Stimulated activated CD4-positive, alpha-beta T cell treated with anti-CD3 and anti-CD28 coated beads, TNF-alpha, amount 100 ng/mL, for 48 hours (primary cell): ENCODE measurements around the gene CCDC171.

ENCODE experiments used
- DNase-seq, 3 donors: peaks; one replicate each; pipeline ENCODE4 v3.0.0-alpha.2; 2020; ENCODE audit warnings: low read depth in 3 of 3

The CCDC171 gene

DNA sequence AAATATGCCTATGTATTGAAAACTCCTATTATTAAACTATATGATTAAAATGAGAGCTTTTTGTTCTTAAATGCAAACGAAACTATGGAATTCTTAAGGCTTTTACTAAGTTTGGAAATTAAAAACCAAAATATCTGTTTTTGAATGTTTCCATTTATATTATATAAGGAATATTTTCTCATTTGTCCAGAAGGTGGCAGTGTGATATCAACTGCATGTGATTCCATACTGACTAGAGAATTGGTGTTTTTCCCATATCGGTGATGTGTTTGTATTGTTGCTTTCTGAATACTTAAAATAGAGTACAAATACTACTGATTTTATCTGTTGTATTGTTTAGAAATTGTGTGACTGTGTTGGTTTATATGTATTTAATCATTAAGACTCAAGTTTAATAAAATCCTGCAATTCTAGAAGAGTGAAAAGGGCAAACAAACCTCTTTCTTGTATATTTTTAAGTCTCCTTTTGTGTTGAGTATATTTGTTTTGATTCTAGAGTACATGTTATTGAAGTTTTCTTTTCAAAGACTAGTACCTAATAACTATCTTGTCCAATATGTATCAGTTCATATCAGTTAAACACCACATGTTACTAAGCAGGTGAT is 320.8 kb downstream of the CCDC171 start:
- no peak for DNase-seq

DNA sequence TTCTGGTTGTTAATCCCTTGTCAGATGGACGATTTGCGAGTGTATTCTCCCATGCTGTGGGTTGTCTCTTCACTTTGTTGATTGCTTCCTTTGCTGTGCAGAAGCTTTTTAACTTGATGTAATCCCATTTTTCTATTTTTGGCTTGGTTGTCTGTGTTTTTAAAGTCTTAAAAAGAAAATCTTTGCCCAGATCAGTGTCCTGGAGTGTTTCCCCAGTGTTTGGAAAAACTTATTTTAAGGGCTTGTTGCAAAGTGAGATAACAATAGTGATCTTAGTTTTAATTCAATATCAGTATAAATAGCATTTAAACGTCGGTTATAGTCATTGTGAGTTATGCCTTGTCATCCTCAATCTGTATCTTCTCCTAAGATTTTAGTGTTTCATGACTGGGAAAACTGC is 329.5 kb downstream of the CCDC171 start:
- DNase-seq, result no peak

DNA sequence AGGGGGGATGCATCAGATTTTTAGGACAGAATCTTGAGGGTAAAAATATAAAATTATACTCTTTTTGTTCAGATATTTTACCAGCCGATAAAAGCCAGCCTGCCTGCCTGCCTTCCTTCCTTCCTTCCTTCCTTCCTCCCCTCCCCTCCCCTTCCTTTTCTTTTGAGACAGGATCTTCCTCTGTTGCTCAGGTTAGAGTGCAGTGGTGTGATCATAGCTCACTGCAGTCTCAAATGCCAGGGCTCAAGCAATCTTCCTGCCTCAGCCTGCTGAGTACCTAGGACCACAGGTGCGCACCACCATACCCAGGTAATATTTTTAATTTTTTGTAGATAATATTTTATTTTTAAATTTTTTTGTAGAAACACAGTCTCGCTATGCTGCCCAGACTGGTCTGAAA is 330.0 kb downstream of the CCDC171 start:
- no peak for DNase-seq

DNA sequence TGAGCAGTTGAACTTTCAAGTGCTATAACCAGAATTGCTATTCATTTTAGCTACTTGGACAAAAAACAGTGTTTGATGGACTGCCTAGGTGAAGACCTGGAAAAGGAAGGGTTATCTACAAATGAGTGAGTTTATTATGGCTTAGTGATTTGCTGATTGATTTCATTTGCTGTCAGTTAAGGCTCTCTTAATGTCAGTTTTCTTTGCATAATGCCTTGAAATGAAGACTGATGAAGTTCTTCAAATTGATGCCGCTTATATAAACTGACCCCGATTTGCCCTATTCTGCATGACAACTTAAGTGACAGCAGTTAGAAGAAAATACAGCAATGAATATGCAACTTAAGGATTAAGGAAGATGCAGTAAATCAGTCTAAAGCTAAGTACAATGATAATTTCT is 332.6 kb downstream of the CCDC171 start:
- no peak for DNase-seq

DNA sequence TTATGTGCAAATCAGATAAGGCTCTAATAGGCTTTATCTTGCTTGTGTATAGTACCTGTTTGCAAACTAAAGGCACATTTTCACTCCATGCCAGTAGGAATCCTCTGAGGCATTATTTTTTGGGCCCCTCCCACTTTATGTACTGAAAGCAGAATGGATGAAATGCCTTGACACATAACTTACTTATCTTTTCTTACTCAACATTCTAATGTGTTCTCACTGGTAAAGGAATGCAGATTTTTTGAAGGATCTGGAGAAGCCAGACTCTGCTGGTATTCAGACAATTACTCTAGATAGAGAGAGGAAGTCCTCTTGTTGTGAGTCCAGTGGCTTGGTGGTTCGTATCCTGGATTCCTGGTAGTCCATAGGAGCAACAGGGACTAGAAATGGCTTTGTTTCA is 336.7 kb downstream of the CCDC171 start:
- DNase-seq, result no peak

DNA sequence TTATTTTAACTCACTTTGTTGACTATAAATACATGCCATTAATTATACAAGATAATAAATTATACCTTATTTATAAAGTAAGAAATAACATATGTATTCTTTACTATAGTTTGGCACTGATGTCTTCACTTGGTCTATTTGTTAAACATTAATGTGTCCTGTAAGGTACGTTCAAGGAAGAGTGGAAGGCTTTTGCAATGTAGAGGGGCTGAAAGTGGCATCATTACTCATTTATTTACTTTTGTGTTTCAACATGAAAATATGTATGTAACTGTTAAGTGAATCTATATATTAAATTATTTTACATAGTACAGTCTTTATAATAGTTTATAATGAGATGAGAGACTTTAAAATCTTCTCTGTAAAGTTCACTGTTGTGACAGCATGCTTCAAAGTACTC is 348.7 kb downstream of the CCDC171 start:
- no peak for DNase-seq

DNA sequence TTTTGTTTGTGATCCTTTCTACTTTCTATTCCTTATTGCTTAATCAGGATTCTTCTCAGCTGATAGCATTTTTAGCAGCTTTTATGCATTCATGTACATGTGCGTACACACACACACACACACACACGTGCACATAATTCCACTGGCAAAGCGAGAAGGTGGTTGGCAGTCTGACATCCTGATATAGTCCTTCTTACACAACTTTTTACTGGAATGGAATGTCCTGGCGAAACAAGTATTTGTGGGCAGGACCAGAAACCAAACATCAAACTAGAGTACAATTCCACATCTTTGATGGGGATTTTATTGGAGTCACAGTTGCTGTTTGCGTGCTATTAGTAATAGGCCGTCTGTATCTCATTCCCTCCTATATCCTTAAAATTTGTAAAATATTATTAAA is 356.5 kb downstream of the CCDC171 start:
- no peak for DNase-seq

DNA sequence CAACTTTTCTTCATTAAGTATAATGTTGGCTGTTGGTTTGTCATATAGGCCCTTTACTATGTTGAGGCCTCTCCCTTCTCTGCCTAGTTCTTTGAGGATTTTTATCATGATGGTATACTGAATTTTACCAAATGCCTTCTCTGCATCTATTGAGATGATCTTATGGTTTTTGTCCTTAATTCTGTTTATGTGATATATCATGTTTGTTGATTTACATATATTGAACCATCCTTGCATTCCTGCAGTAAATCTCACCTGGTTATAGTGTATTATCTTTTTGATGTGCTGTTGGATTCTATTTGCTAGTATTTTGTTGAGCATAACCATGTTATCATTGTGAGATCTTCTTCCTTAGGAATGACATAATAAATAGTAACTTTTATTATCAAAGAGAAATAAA is 362.9 kb downstream of the CCDC171 start:
- DNase-seq, result no peak

DNA sequence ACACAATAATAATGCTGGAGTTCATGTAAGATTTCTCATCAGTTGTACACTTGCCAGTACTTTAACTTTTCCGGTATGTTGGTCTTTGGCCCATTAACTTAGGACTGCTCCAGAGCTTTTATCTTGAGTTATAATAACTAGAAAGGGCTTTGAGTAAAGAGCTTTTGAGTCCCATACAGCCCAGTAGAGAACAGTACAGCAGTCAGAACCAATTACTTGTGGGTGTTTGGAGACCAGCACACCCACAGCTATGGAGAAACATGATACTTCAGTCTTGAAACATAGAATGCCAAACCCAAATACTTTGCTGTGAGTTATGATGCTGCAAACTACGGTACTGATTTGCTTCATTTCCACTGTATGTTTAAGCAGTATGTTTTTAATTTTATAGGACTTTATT is 374.3 kb downstream of the CCDC171 start:
- DNase-seq, result no peak

DNA sequence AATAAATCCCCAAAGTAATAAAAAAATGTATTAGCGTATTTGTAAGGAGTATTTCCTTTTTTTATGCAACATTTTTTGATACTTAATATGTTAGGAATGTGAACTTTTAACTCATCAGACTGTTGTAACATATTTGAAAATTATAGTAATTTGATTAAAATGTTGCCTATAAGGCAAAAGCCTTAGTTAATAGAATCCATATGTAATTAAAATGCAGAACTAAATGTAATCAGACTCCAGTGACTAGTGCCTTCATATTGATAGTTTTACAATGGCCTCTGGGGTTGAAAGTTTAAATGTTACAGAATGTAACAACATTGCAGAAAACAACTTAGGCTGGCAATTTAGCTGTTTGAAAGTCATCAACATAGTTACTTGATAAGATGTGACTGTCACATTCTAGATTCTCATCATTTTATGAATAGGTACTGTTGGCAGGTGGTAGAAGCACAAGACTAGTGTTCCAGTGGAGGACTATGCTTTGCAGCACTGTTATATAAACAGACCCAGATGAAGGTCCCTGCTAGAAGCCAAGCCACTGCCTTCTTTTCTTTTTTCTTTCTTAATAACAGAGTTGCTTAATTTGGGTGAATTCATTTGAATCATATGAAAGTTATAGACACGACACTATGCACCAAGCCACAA is 382.9 kb downstream of the CCDC171 start:
- no peak for DNase-seq

DNA sequence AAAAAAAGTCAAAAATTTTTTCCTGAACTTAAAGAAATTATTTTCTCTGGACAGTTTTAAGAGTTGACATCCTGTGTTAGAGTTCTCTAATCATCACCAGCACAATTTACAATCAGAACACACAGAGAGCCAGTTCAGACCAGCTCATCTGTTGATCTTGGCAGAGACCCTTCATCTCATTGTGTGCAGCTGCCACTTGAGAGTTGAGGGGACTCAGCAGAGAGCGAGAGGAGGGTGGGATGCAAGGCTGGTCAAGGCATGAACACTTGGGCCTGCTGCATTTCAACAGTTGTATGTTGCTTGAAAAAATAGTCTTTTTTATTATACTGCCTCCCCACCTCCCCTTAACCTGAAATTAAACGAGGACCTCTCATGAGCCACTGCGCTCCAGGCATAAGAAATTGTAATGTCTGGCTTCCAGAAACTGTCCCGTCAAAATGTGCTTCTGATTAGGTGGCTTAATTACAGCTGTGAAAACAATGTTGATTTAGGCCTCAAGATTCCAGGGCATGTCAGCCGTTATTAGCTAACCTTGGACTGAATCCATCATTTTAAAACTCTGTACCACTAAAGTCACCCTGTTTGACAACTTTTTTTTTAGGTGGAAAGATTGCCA is 383.6 kb downstream of the CCDC171 start:
- DNase-seq, result no peak

DNA sequence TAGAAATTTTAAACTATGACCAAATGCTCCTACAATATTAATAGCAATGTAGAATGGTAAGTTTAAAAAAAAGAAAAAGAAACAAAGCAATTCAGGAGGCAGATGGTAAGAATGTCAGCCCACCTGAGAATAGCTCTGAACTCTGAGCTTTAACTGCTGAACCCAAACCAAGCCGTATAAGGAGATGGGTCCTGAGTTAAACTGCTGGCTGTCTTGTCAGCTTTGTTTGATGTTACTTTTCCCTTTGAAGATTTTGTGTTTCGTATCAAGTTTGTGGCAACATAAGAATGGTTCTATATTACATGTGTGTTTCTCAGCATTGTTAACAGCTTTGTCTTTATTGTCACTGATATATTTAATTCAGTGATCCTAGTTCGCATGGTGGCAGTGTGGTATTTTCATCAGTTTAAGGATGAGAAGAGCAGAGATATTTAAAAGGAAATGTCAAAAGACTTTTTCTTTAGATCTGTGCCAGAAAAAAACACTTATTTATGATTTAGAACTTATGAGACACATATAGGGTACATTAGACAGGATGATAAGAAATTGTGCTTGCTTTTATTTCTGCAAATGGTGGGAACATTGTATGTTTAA is 390.1 kb downstream of the CCDC171 start:
- no peak for DNase-seq

DNA sequence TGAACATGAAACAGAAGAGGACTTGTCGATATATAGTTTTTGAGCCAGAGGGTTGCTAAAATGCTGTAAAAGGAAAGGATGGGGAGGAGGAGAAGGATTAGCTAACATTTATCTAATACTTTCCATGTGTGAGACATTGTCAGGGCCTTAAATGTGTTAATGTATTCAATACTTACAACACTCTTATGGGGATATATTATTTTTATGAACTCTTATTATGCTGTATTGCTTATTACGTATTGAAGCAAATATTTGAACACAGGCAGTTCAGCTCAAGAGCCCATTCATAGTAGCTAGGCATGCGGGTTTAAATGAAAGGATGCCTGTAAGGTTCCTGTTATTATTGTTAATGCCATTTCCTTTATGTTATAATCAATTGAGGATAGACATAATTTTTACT is 391.5 kb downstream of the CCDC171 start:
- DNase-seq, result no peak

DNA sequence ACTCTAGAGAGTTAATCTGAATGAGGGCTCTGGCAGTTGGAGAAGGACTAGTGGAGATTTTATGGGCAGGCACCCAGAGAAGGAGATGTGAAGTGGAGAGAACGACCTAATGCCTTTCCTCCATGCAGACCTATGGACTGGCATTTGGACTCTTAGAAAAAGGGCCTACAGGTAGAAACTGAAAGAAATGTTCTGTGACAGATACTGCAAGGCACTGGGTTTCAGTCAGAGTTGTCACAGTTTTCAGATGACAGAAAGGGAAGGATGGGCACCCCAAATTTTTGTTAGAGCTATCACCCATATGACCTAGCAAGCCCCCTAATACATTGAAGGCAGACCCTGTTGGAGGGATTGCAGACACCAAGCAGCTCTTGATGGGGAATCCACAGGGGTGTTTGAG is 406.8 kb downstream of the CCDC171 start:
- no peak for DNase-seq

DNA sequence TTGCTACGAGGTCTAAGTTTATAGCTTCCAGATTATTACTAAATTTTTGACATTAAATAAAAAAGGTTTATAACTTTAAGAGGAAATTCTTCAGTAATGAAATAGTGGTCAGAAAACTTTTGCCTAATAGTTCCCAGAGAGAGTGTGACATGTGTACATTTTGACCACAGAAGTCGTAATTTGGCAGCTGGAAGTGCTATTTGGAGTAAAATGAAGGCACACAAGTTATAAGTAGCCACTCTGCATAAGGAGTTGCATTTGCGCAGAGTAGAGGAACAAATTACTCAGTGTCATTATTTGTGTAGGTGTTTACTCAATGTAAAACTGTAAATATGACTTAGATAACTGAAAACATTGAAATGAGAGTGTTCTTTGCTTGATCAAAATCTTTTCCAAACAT is 408.4 kb downstream of the CCDC171 start:
- DNase-seq, result no peak

DNA sequence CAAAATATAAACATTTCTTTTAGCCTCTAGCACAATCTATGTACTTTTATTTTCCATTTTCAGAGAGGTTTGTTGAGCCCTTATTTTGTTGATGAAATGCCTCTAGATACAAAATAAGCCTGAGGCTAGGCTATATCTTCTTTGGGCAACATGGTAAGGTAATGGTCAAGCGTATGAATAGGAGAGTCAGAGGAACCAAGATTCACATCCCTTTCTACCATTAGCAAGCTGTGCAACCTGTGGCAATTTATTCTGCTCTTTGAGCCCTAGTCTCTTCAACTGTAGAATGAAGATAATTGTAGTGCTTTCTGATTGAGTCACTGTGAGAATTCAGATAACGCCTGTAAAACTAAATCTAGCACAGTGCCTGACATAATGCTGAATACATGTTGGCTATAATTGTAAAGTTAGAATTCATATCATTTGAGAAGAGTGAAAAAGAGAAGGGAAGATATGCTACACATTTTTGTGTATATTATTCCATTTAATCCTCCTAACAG is 412.5 kb downstream of the CCDC171 start:
- DNase-seq, result no peak

DNA sequence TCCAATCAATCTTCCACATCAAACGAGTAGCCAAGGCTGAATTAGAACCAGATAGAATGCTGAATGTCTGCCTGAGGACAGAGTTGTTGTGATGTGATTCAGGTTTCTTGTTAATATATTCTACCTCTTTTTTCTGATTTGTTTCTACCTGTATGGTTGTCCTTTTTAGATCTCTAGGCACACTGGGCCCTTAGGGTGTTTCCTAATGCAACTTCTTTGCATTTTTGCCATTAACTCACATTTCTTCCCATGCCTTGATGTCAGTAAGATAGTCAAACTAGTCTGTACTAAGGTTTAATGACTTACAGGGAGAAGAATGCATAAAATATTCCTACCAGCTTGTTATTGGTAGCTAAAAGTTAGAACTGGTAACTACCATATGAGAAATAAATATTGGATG is 413.6 kb downstream of the CCDC171 start:
- DNase-seq, result no peak

DNA sequence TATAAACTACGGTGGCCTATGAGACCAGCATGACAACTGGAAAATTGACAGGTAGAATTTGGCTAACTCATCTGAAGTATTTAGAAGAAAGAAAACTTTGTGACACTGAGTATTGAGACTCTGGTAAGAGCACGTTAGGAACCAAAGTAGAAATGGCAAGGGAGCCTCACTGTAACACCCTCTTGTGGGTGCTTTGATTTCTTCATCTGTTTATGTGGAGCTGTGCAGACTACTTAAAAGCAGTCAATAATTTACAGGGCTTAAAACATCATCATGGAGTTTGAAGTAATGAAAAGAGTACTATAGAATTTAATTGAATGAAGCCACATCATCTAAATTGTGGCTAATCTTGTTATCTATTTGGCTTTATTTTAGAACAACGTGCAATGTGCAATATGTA is 414.2 kb downstream of the CCDC171 start:
- DNase-seq, result no peak

DNA sequence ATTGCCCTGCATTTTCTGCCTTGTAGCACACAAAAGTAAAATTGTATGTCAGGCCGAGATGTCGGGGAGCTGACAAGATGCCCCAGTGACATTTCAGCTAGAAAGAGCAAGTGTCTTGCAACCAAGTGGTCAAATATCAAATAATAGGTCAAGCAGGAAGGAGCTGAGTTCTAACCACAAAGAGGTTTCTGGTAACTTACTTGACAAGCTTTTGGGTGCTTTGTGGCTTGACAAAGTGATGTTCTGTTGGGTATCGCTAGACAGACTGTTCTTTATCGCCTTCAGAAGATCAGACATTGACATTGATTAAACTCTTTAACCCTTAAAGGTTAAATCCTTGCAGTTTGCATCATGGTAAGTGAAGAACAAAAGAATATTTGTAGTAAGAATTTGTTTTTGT is 419.9 kb downstream of the CCDC171 start:
- no peak for DNase-seq

DNA sequence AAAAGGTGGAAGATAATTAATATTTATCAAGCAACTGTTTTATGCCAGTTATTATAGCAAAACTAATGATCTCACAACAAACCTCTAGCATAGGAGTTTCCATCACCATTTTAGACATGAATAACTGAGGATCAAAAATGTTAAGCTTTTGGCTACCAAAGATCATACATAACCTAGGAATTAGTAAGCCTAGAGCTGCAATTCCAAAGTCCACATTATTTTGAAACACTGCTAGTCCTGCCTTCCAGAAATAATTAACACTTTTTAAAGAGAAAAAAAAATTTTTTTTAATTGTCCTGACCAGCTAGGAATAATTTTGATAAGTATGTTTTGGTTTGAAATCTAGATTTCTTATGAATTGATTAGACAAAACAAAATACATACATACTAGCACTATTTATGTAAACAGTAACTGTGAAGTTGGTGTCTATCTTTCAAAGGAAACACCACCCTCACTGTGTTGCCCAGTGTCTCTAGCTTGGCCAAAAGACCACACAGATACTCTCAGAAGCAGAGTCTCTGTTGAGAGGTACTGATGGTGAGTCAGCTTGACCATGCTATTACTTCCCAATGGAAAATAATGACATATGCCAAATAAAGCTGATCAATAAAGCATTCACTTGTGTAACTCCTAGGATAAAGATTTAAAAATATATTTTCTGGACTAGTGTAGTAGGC is 422.4 kb downstream of the CCDC171 start:
- no peak for DNase-seq

DNA sequence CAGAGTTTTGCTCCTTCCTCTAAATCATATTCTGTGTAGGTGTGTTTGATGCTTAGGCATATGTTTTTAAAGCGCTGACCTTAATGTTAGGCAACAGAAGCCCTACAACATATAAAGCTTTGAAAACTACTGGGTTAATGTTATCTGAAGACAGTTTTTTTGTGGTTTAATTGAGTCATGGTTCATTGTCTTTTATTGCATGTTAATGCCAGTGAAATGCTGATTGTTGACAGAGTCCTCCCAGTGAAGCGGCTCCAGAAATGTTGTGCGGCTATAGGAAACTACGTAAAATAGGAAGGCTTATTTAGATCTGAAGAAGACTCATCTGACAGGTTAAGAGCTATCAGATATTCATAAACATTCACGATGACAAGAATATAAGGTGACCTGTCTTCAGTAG is 424.6 kb downstream of the CCDC171 start:
- DNase-seq, result no peak

DNA sequence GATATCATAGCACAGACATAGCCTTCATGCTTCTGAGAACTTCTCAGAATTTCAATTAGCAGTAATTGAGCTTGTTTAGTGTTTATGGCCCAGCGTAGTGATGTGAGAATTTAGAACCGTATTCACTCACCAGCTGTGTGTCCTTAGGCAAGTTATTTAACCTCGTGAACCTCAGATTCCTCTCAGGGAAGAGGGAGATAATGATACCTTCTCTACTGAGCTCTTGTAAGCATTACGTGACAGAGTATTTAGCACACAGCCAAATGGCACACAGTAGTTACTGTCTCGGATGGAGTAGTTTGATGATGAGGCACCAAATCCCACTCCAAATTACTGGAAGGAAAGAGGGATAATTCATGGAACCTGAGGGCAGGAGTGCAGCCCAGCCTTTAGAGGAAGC is 429.3 kb downstream of the CCDC171 start:
- no peak for DNase-seq
